Suprapubic skin (tissue), 4 donors: ENCODE data around the gene STAG2. TPM values are rescaled to one million over a fixed set of nuclear protein-coding genes. Genes with fewer than 3 reads are reported as not detected.
"Not testable (repeated sequence)": the region's sequence is repeated elsewhere in the genome, so short reads cannot be mapped to it uniquely, and the experiment has no call there.

Experiments
- DNase-seq, 2 donors: peaks; one replicate each; pipeline ENCODE4 v3.0.0-alpha.2; 2019; ENCODE audit warnings: low spot score in 2 of 2
- H3K27ac ChIP-seq: fragments of 200-600 bp; sonication (generic); one replicate; pipeline ENCODE4 v1.5.1; 2019
- H3K27me3 ChIP-seq: fragments of 200-600 bp; sonication (generic); one replicate; pipeline ENCODE4 v1.5.1; 2019
- H3K36me3 ChIP-seq: fragments of 200-600 bp; sonication (generic); one replicate; pipeline ENCODE4 v1.5.1; 2019
- H3K4me1 ChIP-seq: fragments of 200-600 bp; sonication (generic); one replicate; pipeline ENCODE4 v1.5.1; 2019
- H3K4me3 ChIP-seq: fragments of 200-600 bp; sonication (generic); one replicate; pipeline ENCODE4 v1.5.1; 2019; ENCODE audit warnings: mild to moderate bottlenecking
- H3K9me3 ChIP-seq: fragments of 200-600 bp; sonication (generic); one replicate; pipeline ENCODE4 v1.5.1; 2019
- EP300 ChIP-seq: sonication (generic); formaldehyde crosslinking; IDR thresholded peaks from one replicate; pipeline ENCODE4 v1.6.1; 2017; ENCODE audit warnings: antibody characterized with exemption
- POLR2A ChIP-seq, 2 donors: fragments of 450-650 bp; IDR thresholded peaks; one replicate each; pipeline ENCODE4 v1.6.1; 2017; ENCODE audit warnings: antibody characterized with exemption in 2 of 2, mild to moderate bottlenecking in 2 of 2, moderate library complexity in 2 of 2
- POLR2AphosphoS5 ChIP-seq, 3 donors: sonication (generic); formaldehyde crosslinking; IDR thresholded peaks; one replicate each; pipeline ENCODE4 v1.6.1; 2017; ENCODE audit warnings: antibody characterized with exemption in 3 of 3
- WGBS: methylation state at CpG from one replicate; pipeline ENCODE4 v1.1.5; 2018; 5-methylcytosine and 5-hydroxymethylcytosine counted together
- total RNA-seq, 4 donors: library from RNA; depleted of rRNA; stranded (reverse); fragments of >200 nt; gene quantifications; one replicate each; pipeline ENCODE4 v1.1.0, GENCODE V29; 2016
- TF ChIP-seq, protein P1 (sequence below), 2 donors: fragments of 200-600 bp in 1 of 2; fragments of 450-650 bp in 1 of 2; sonication (generic) in 1 of 2; IDR thresholded peaks; one replicate each; pipeline ENCODE4 v1.5.1; 2016 to 2019; ENCODE audit warnings: antibody characterized with exemption in 2 of 2, mild to moderate bottlenecking in 1 of 2, moderate library complexity in 1 of 2

Gene STAG2
- total RNA-seq, 4 donors from 2014 or later = 40.0 to 68.2 (median 59.0) TPM

DNA sequence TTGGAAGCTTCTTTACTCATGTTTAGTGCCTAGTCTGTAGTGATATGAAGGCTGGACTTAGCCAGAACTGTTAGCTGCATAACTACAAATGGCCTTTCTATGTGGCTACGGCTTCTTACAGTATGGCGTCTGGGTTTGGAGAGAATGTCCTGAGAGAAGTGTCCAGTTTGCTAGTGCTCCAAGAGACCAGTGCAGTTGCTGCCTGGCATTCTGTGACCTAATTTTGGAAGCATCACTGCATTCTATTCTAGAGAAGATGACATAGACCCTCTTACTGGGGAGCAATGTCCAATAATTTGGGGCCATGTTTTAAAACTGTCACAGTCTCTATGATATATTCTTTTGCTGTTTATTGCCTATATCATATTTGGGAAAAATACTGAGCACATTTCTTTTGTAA is 74.2 kb downstream of the STAG2 start:
- 79% methylated on average over 2 of the region's 2 CpGs for WGBS
- H3K27me3 ChIP-seq = no peaks in the 10 kb centered on the region
- H3K4me1 ChIP-seq = no peaks in the 10 kb centered on the region
- TF ChIP-seq, protein P1, sequence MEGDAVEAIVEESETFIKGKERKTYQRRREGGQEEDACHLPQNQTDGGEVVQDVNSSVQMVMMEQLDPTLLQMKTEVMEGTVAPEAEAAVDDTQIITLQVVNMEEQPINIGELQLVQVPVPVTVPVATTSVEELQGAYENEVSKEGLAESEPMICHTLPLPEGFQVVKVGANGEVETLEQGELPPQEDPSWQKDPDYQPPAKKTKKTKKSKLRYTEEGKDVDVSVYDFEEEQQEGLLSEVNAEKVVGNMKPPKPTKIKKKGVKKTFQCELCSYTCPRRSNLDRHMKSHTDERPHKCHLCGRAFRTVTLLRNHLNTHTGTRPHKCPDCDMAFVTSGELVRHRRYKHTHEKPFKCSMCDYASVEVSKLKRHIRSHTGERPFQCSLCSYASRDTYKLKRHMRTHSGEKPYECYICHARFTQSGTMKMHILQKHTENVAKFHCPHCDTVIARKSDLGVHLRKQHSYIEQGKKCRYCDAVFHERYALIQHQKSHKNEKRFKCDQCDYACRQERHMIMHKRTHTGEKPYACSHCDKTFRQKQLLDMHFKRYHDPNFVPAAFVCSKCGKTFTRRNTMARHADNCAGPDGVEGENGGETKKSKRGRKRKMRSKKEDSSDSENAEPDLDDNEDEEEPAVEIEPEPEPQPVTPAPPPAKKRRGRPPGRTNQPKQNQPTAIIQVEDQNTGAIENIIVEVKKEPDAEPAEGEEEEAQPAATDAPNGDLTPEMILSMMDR (IDR thresholded peaks at IDR 0.05) = no peak
- TF ChIP-seq EP300 = no peak
- no peak for TF ChIP-seq POLR2A (IDR thresholded peaks at IDR 0.05)
- no peak for TF ChIP-seq POLR2AphosphoS5 (IDR thresholded peaks at IDR 0.05)
- no peaks in the 10 kb centered on the region for H3K9me3 ChIP-seq
- no peak overlapping the region for H3K27ac ChIP-seq
- no peak overlapping the region for H3K4me3 ChIP-seq
- H3K36me3 ChIP-seq = peaks cover 7% of the 10 kb centered on the region
- no peak for DNase-seq

DNA sequence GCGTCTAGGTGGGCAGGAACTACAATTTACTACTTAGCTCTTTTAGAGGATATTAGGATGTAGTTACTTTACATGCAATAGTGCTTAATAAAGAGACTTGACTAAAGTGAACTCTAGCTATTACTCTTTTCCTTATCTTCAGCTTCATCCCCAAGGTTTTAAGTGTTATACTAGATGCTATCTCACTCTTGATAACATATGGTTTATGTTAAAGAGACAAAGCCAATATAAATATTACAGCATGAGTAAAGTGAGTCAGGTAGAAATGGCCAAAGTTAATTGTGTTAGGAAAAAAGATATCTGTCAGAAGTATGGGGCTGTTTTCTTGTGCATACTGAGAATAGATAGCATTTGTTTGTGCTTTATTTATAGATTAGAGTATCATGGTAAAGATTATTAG is 80.5 kb downstream of the STAG2 start:
- Histone ChIP-seq H3K27ac (no peak overlapping the region), H3K4me1 (no peaks in the 10 kb centered on the region), H3K9me3 (no peaks in the 10 kb centered on the region), H3K27me3 (no peaks in the 10 kb centered on the region), H3K4me3 (no peak overlapping the region), H3K36me3 (peaks cover 3% of the 10 kb centered on the region)
- no peak for DNase-seq
- TF ChIP-seq EP300 = no peak
- TF ChIP-seq POLR2A (IDR thresholded peaks at IDR 0.05) = no peak
- 56% methylated on average over 1 of the region's 1 CpG for WGBS

DNA sequence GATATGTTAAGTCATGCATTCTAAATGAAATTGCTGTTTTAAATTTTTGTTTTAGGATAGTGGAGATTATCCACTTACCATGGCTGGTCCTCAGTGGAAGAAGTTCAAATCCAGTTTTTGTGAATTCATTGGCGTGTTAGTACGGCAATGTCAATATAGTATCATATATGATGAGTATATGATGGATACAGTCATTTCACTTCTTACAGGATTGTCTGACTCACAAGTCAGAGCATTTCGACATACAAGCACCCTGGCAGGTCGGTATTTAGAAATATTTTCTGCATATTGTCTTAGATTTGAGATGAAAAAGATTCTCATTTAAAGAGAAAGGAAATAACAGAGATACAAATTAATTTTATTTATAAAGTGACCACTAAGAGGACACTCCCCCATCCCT is 83.6 kb downstream of the STAG2 start:
- Histone ChIP-seq H3K9me3 (no peaks in the 10 kb centered on the region), H3K27ac (no peak overlapping the region), H3K36me3 (no peaks in the 10 kb centered on the region), H3K4me1 (no peaks in the 10 kb centered on the region), H3K27me3 (no peaks in the 10 kb centered on the region), H3K4me3 (no peak overlapping the region)
- no peak for DNase-seq
- 73% methylated on average over 4 of the region's 4 CpGs for WGBS
- TF ChIP-seq POLR2A (IDR thresholded peaks at IDR 0.05) (no peak), POLR2AphosphoS5 (IDR thresholded peaks at IDR 0.05) (no peak), EP300 (no peak)
- TF ChIP-seq, protein P1 (IDR thresholded peaks at IDR 0.05) = no peak

DNA sequence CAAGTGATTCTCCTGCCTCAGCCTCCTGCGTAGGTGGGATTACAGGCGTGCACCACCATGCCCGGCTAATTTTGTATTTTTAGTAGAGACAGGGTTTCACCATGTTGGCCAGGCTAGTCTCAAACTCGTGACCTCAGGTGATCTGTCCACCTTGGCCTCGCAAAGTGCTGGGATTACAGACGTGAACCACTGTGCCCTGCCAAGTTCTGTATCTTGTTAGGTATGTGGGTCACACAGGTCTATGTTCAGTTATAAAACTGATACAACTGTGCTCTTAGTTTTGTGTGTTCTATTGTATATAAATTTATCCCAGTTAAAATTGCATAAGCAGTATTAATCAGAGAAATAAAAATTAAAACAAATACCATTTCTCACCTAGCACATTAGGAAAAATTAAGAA is 122.9 kb downstream of the STAG2 start:
- peaks cover 24% of the 10 kb centered on the region for H3K36me3 ChIP-seq
- H3K4me3 ChIP-seq, H3K9me3 ChIP-seq, H3K27ac ChIP-seq, H3K27me3 ChIP-seq, DNase-seq, H3K4me1 ChIP-seq: not testable (repeated sequence)
- 70% methylated on average over 6 of the region's 6 CpGs for WGBS

DNA sequence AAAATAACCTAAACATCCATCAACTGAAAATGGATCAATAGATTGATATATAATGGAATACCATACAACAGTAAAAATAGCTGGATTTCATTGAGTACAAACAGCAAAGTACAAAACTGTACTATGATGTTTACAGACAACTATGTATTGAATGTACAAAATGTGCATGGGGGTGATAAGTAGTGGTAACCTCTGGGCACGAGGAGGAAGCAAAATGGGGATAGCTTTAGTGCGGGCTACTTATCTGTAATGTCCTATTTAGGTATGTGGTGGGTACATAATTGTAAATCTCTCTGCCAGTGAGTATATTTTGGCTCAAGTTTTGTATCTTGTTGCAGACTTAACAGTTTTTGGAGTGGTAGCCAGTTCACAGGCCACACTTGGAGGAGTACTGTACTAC is 123.6 kb downstream of the STAG2 start:
- 80% methylated on average over 2 of the region's 2 CpGs for WGBS
- no peak overlapping the region for H3K27ac ChIP-seq
- H3K4me3 ChIP-seq = no peak overlapping the region
- DNase-seq = no peak
- TF ChIP-seq POLR2AphosphoS5 (IDR thresholded peaks at IDR 0.05) (no peak), POLR2A (IDR thresholded peaks at IDR 0.05) (no peak), EP300 (no peak)
- TF ChIP-seq, protein P1 (IDR thresholded peaks at IDR 0.05) = no peak
- H3K27me3 ChIP-seq = no peaks in the 10 kb centered on the region
- H3K36me3 ChIP-seq = peaks cover 24% of the 10 kb centered on the region
- no peaks in the 10 kb centered on the region for H3K9me3 ChIP-seq
- no peaks in the 10 kb centered on the region for H3K4me1 ChIP-seq

DNA sequence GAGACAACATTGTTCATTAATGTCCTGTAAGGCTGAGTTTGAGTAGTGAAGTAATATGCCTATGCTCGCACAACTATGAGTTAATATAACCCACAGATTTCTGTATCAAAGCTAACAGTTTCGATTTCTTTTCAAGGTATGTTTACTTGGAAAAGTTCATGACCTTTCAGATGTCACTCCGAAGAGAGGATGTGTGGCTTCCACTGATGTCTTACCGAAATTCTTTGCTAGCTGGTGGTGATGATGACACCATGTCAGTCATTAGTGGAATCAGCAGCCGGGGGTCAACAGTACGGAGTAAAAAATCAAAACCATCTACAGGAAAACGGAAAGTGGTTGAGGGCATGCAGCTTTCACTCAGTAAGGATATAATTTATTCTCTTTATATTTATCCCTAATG is 124.9 kb downstream of the STAG2 start:
- peaks cover 32% of the 10 kb centered on the region for H3K36me3 ChIP-seq
- H3K27ac ChIP-seq = no peak overlapping the region
- WGBS = 77% methylated on average over 7 of the region's 7 CpGs
- no peak for TF ChIP-seq POLR2A (IDR thresholded peaks at IDR 0.05)
- TF ChIP-seq, protein P1 (IDR thresholded peaks at IDR 0.05) = no peak
- TF ChIP-seq EP300 = no peak
- no peak for TF ChIP-seq POLR2AphosphoS5 (IDR thresholded peaks at IDR 0.05)
- DNase-seq = no peak
- H3K27me3 ChIP-seq = no peaks in the 10 kb centered on the region
- no peaks in the 10 kb centered on the region for H3K9me3 ChIP-seq
- H3K4me1 ChIP-seq = no peaks in the 10 kb centered on the region
- no peak overlapping the region for H3K4me3 ChIP-seq
